Measurements from ENCODE around the gene C9orf78. TPM values are rescaled to one million over a fixed set of nuclear protein-coding genes. Genes with fewer than 3 reads are reported as not detected.

C9orf78 gene
- total RNA-seq, 1 donor from 2014 or later: 22.1 TPM

Other genes with a start within 250 kb of the C9orf78 start
- not detected in 2 replicates for gene C9orf50, start 214.2 kb downstream of the C9orf78 start, total RNA-seq
- gene NTMT1, start 209.1 kb downstream of the C9orf78 start, total RNA-seq: 23.7 and 25.7 TPM in 2 replicates
- 9.2 and 13.9 TPM in 2 replicates for gene ASB6, start 193.1 kb downstream of the C9orf78 start, total RNA-seq
- gene PRRX2, start 169.6 kb downstream of the C9orf78 start, total RNA-seq: 0.13 and 1.2 TPM in 2 replicates
- gene PTGES, start 82.2 kb downstream of the C9orf78 start, total RNA-seq: 0.25 and 0.26 TPM in 2 replicates
- gene TOR1B, start 32.1 kb downstream of the C9orf78 start, total RNA-seq: 17.5 and 25.8 TPM in 2 replicates
- gene TOR1A, start 11.1 kb downstream of the C9orf78 start, total RNA-seq: 22.9 and 27.4 TPM in 2 replicates
- 4.7 and 8.5 TPM in 2 replicates for gene USP20, start 183 bp upstream of the C9orf78 start, total RNA-seq
- 35.0 and 37.4 TPM in 2 replicates for gene FNBP1, start 207.9 kb upstream of the C9orf78 start, total RNA-seq
- 19.8 and 29.3 TPM in 2 replicates for gene GPR107, start 218.6 kb upstream of the C9orf78 start, total RNA-seq

Measured in dermis microvascular lymphatic vessel endothelial cell (primary cell).